ENCODE measurements around the gene VWA8.

The VWA8 gene

DNA sequence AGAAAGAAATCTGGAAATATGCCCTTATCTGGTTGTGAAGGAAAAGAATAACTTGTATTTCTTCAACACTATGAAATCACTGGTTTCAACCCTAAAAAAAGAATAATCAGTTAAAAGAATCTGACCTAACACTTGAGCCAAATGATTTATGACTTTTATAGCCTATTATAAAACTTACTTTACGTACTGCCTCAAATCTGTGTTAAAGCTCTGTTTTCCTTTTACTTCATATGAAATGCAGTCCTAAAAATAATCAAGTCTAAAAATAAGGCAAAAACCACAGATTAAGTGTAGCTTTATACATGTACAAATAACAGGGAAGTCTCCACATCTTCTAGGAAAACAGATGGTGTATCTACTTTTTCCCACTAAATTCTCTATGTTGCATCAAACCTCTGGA, 101.3 kb downstream of the VWA8 start:
- Histone ChIP-seq H4K20me1 (ENCODE audit: insufficient read depth) (no peaks in the 10 kb centered on the region), H3K79me2 (ENCODE audit: insufficient read depth, low read depth) (no peaks in the 10 kb centered on the region), H3K27me3 (ENCODE audit: insufficient read depth, low read depth) (no peaks in the 10 kb centered on the region), H3K9ac (no peak overlapping the region), H3K27ac (no peak overlapping the region), H3K4me3 (IDR thresholded peaks at IDR 0.05; ENCODE audit: insufficient read depth, low read depth, low read length) (no peak overlapping the region), H3K36me3 (ENCODE audit: insufficient read depth) (no peaks in the 10 kb centered on the region), H3K4me2 (no peak overlapping the region), H2AFZ (ENCODE audit: low read depth) (no peak overlapping the region), H3K4me1 (ENCODE audit: low read depth, poor library complexity, severe bottlenecking) (peaks cover 9% of the 10 kb centered on the region)
- TF ChIP-seq, protein P1, sequence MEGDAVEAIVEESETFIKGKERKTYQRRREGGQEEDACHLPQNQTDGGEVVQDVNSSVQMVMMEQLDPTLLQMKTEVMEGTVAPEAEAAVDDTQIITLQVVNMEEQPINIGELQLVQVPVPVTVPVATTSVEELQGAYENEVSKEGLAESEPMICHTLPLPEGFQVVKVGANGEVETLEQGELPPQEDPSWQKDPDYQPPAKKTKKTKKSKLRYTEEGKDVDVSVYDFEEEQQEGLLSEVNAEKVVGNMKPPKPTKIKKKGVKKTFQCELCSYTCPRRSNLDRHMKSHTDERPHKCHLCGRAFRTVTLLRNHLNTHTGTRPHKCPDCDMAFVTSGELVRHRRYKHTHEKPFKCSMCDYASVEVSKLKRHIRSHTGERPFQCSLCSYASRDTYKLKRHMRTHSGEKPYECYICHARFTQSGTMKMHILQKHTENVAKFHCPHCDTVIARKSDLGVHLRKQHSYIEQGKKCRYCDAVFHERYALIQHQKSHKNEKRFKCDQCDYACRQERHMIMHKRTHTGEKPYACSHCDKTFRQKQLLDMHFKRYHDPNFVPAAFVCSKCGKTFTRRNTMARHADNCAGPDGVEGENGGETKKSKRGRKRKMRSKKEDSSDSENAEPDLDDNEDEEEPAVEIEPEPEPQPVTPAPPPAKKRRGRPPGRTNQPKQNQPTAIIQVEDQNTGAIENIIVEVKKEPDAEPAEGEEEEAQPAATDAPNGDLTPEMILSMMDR (conservative IDR thresholded peaks at IDR 0.05; ENCODE audit: low read depth, low read length) = no peak

DNA sequence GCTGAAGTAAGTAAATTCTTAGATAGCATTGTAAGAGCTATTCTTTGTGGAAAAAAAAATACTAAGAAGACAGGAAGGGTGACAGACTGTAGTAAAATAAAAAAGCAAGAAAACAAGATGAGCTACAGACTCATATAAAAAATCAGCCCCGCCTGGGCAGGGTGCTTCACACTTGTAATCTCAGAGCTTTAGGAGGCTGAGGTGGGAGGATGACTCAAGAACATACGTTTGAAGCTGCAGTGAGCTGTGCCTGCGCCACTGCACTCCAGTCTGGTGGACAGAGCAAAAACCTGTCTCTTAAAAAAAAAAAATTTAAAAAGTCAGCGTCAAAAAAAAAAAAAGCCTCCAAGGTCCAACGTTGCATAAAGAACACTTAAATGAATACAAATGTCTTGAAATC, 102.1 kb downstream of the VWA8 start:
- Histone ChIP-seq H3K4me2 (no peak overlapping the region), H2AFZ (ENCODE audit: low read depth) (no peak overlapping the region), H3K27me3 (ENCODE audit: insufficient read depth, low read depth) (no peaks in the 10 kb centered on the region), H4K20me1 (ENCODE audit: insufficient read depth) (no peaks in the 10 kb centered on the region), H3K9ac (no peak overlapping the region), H3K27ac (no peak overlapping the region), H3K4me1 (ENCODE audit: low read depth, poor library complexity, severe bottlenecking) (peaks cover 9% of the 10 kb centered on the region), H3K4me3 (IDR thresholded peaks at IDR 0.05; ENCODE audit: insufficient read depth, low read depth, low read length) (no peak overlapping the region), H3K36me3 (ENCODE audit: insufficient read depth) (no peaks in the 10 kb centered on the region), H3K79me2 (ENCODE audit: insufficient read depth, low read depth) (no peaks in the 10 kb centered on the region)
- TF ChIP-seq, protein P1 (conservative IDR thresholded peaks at IDR 0.05; ENCODE audit: low read depth, low read length) = no peak

DNA sequence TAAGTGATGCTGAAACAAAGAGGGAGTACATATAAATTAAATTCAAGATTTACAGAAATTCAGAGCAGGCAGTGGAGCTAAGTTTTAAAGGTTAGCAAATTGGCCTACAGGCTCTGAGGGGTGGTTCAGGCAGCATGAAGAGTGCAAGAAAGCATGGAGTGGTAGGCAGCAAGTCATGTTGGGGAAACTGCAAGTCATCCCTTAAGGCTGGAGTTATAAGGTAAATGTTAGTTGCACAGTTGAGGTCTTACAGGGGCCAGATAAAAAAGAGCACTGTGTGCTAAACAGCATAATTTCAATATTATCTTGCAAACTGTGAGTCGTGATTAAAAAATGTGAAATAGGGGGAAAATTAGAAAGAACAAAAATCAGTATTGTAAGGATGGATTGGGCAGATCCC, 106.2 kb downstream of the VWA8 start:
- Histone ChIP-seq H2AFZ (ENCODE audit: low read depth) (no peak overlapping the region), H4K20me1 (ENCODE audit: insufficient read depth) (no peaks in the 10 kb centered on the region), H3K4me3 (IDR thresholded peaks at IDR 0.05; ENCODE audit: insufficient read depth, low read depth, low read length) (no peak overlapping the region), H3K27ac (no peak overlapping the region), H3K9ac (no peak overlapping the region), H3K79me2 (ENCODE audit: insufficient read depth, low read depth) (no peaks in the 10 kb centered on the region), H3K27me3 (ENCODE audit: insufficient read depth, low read depth) (no peaks in the 10 kb centered on the region), H3K4me1 (ENCODE audit: low read depth, poor library complexity, severe bottlenecking) (no peaks in the 10 kb centered on the region), H3K4me2 (no peak overlapping the region), H3K36me3 (ENCODE audit: insufficient read depth) (no peaks in the 10 kb centered on the region)
- TF ChIP-seq, protein P1 (conservative IDR thresholded peaks at IDR 0.05; ENCODE audit: low read depth, low read length) = no peak

DNA sequence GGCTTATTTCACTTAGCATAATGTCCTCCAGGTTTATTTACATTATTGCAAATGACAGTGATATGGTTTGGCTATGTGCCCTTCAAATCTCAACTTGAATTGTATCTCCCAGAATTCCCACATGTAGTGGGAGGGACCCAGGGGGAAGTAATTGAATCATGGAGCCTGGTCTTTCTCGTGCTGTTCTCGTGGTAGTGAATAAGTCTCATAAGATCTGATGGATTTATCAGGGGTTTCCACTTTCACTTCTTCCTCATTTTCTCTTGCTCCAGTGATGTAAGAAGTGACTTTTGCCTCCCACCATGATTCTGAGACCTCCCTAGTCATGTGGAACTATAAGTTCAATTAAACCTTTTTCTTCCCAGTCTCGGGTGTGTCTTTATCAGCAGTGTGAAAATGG, 109.6 kb downstream of the VWA8 start:
- Histone ChIP-seq H2AFZ (ENCODE audit: low read depth) (no peak overlapping the region), H3K9ac (no peak overlapping the region), H3K4me1 (ENCODE audit: low read depth, poor library complexity, severe bottlenecking) (no peaks in the 10 kb centered on the region), H3K4me2 (no peak overlapping the region), H3K27me3 (ENCODE audit: insufficient read depth, low read depth) (no peaks in the 10 kb centered on the region), H4K20me1 (ENCODE audit: insufficient read depth) (no peaks in the 10 kb centered on the region), H3K27ac (no peak overlapping the region), H3K4me3 (IDR thresholded peaks at IDR 0.05; ENCODE audit: insufficient read depth, low read depth, low read length) (no peak overlapping the region), H3K36me3 (ENCODE audit: insufficient read depth) (no peaks in the 10 kb centered on the region), H3K79me2 (ENCODE audit: insufficient read depth, low read depth) (no peaks in the 10 kb centered on the region)
- TF ChIP-seq, protein P1 (conservative IDR thresholded peaks at IDR 0.05; ENCODE audit: low read depth, low read length) = no peak

Data from KMS-11 (cell line).